Measurements from ENCODE around the gene MLNR. TPM values are rescaled to one million over a fixed set of nuclear protein-coding genes. Genes with fewer than 3 reads are reported as not detected.

The MLNR gene
- total RNA-seq, 1 donor from 2014 or later, result 0.18 TPM

- no peaks in the 10 kb centered on the region for H3K36me3 Mint-ChIP-seq
- peaks cover 14% of the 10 kb centered on the region for H3K4me1 Mint-ChIP-seq
- no peak for TF ChIP-seq CTCF (IDR thresholded peaks at IDR 0.05; ENCODE audit: unreplicated experiment)
- peaks cover 87% of the 10 kb centered on the region for H3K27me3 Mint-ChIP-seq (ENCODE audit: low read depth)
- H3K4me3 Mint-ChIP-seq, result peak overlapping the region; percentile 49
- no peak overlapping the region for H3K27ac Mint-ChIP-seq
- DNase-seq (ENCODE audit: low spot score in 2 of 2, unreplicated experiment in 2 of 2), result no peak
- no peaks in the 10 kb centered on the region for H3K9me3 Mint-ChIP-seq
These were observed 497 bp upstream of the MLNR start for GRCh38 chr13:49219647-49220035.

GRCh38 chr13:49220856-49221589 lies 885 bp downstream of the MLNR start:
- Mint-ChIP-seq H3K36me3 (no peaks in the 10 kb centered on the region), H3K4me1 (peaks cover 14% of the 10 kb centered on the region), H3K9me3 (no peaks in the 10 kb centered on the region), H3K27me3 (ENCODE audit: low read depth) (peaks cover 94% of the 10 kb centered on the region), H3K27ac (no peak overlapping the region), H3K4me3 (peak overlapping the region; percentile 58)
- TF ChIP-seq CTCF (IDR thresholded peaks at IDR 0.05; ENCODE audit: unreplicated experiment), result no peak
- no peak for DNase-seq (ENCODE audit: low spot score in 2 of 2, unreplicated experiment in 2 of 2)

- Mint-ChIP-seq H3K27me3 (ENCODE audit: low read depth) (peaks cover 90% of the 10 kb centered on the region), H3K9me3 (no peaks in the 10 kb centered on the region), H3K4me1 (peaks cover 14% of the 10 kb centered on the region), H3K36me3 (no peaks in the 10 kb centered on the region), H3K27ac (no peak overlapping the region), H3K4me3 (no peak overlapping the region)
- TF ChIP-seq CTCF (IDR thresholded peaks at IDR 0.05; ENCODE audit: unreplicated experiment), result no peak
- DNase-seq (ENCODE audit: low spot score in 2 of 2, unreplicated experiment in 2 of 2), result no peak
These were observed 1.4 kb downstream of the MLNR start for GRCh38 chr13:49221590-49221965.

GRCh38 chr13:49225223-49226042 lies 5.3 kb downstream of the MLNR start:
- Mint-ChIP-seq H3K4me3 (no peak overlapping the region), H3K27ac (no peak overlapping the region), H3K9me3 (no peaks in the 10 kb centered on the region), H3K36me3 (no peaks in the 10 kb centered on the region), H3K27me3 (ENCODE audit: low read depth) (peaks cover 60% of the 10 kb centered on the region), H3K4me1 (peaks cover 2% of the 10 kb centered on the region)
- no peak for TF ChIP-seq CTCF (IDR thresholded peaks at IDR 0.05; ENCODE audit: unreplicated experiment)
- DNase-seq (ENCODE audit: low spot score in 2 of 2, unreplicated experiment in 2 of 2), result no peak

GRCh38 chr13:49226613-49227012 lies 6.5 kb downstream of the MLNR start:
- H3K27me3 Mint-ChIP-seq (ENCODE audit: low read depth), result peaks cover 56% of the 10 kb centered on the region
- no peak overlapping the region for H3K27ac Mint-ChIP-seq
- no peaks in the 10 kb centered on the region for H3K4me1 Mint-ChIP-seq
- no peak for TF ChIP-seq CTCF (IDR thresholded peaks at IDR 0.05; ENCODE audit: unreplicated experiment)
- H3K9me3 Mint-ChIP-seq, result no peaks in the 10 kb centered on the region
- no peak overlapping the region for H3K4me3 Mint-ChIP-seq
- H3K36me3 Mint-ChIP-seq, result no peaks in the 10 kb centered on the region
- DNase-seq (ENCODE audit: low spot score in 2 of 2, unreplicated experiment in 2 of 2), result no peak
